Effector CD4-positive, alpha-beta T cell (primary cell): ENCODE results near the gene C8A.

Experiments used
- DNase-seq: peaks from one replicate; pipeline ENCODE4 v3.0.0-alpha.2; 2020

Gene C8A

GRCh38 chr1:56838759-56839158 lies 15.8 kb upstream of the C8A start:
- DNase-seq: no peak

- no peak for DNase-seq
These were observed 11.1 kb upstream of the C8A start for GRCh38 chr1:56843544-56843943.

GRCh38 chr1:56844545-56845136 lies 10.0 kb upstream of the C8A start:
- DNase-seq: no peak

GRCh38 chr1:56845343-56845742 lies 9.3 kb upstream of the C8A start:
- DNase-seq: no peak

GRCh38 chr1:56849750-56850149 lies 4.8 kb upstream of the C8A start:
- DNase-seq: no peak

- no peak for DNase-seq
These were observed 4.2 kb upstream of the C8A start for GRCh38 chr1:56850411-56850810.

GRCh38 chr1:56850922-56851321 lies 3.7 kb upstream of the C8A start:
- no peak for DNase-seq

- no peak for DNase-seq
These were observed 2.1 kb upstream of the C8A start for GRCh38 chr1:56852476-56852875.

GRCh38 chr1:56855190-56855589 lies 593 bp downstream of the C8A start:
- no peak for DNase-seq

- no peak for DNase-seq
These were observed 1.6 kb downstream of the C8A start for GRCh38 chr1:56856186-56856585.

GRCh38 chr1:56859287-56859686 lies 4.7 kb downstream of the C8A start:
- DNase-seq: no peak

GRCh38 chr1:56863265-56863992 lies 8.8 kb downstream of the C8A start:
- DNase-seq: no peak

- DNase-seq: no peak
These were observed 9.8 kb downstream of the C8A start for GRCh38 chr1:56864430-56864829.

- DNase-seq: no peak
These were observed 12.1 kb downstream of the C8A start for GRCh38 chr1:56866656-56867055.

GRCh38 chr1:56867491-56867890 lies 12.9 kb downstream of the C8A start:
- no peak for DNase-seq

GRCh38 chr1:56868761-56869160 lies 14.2 kb downstream of the C8A start:
- no peak for DNase-seq

GRCh38 chr1:56872597-56872996 lies 18.0 kb downstream of the C8A start:
- no peak for DNase-seq

GRCh38 chr1:56873213-56873612 lies 18.6 kb downstream of the C8A start:
- DNase-seq: no peak

- no peak for DNase-seq
These were observed 20.1 kb downstream of the C8A start for GRCh38 chr1:56874689-56875088.

GRCh38 chr1:56877973-56878372 lies 23.4 kb downstream of the C8A start:
- DNase-seq: no peak

- DNase-seq: no peak
These were observed 26.2 kb downstream of the C8A start for GRCh38 chr1:56880774-56881173.

- no peak for DNase-seq
These were observed 26.8 kb downstream of the C8A start for GRCh38 chr1:56881417-56881816.

- no peak for DNase-seq
These were observed 35.6 kb downstream of the C8A start for GRCh38 chr1:56890229-56890628.

GRCh38 chr1:56894014-56894413 lies 39.4 kb downstream of the C8A start:
- DNase-seq: no peak
